Stimulated activated CD8-positive, alpha-beta memory T cell treated with anti-CD3 and anti-CD28 coated beads, Interleukin-15, amount 100 ng/mL, for 48 hours (primary cell): ENCODE measurements around the gene SYAP1.
"Not testable (repeated sequence)": the region's sequence is repeated elsewhere in the genome, so short reads cannot be mapped to it uniquely, and the experiment has no call there.

ENCODE experiments used
- DNase-seq, 2 donors: peaks; one replicate each; pipeline ENCODE4 v3.0.0-alpha.2; 2020; ENCODE audit warnings: low read depth in 2 of 2

Gene SYAP1, protein sequence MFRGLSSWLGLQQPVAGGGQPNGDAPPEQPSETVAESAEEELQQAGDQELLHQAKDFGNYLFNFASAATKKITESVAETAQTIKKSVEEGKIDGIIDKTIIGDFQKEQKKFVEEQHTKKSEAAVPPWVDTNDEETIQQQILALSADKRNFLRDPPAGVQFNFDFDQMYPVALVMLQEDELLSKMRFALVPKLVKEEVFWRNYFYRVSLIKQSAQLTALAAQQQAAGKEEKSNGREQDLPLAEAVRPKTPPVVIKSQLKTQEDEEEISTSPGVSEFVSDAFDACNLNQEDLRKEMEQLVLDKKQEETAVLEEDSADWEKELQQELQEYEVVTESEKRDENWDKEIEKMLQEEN

DNA sequence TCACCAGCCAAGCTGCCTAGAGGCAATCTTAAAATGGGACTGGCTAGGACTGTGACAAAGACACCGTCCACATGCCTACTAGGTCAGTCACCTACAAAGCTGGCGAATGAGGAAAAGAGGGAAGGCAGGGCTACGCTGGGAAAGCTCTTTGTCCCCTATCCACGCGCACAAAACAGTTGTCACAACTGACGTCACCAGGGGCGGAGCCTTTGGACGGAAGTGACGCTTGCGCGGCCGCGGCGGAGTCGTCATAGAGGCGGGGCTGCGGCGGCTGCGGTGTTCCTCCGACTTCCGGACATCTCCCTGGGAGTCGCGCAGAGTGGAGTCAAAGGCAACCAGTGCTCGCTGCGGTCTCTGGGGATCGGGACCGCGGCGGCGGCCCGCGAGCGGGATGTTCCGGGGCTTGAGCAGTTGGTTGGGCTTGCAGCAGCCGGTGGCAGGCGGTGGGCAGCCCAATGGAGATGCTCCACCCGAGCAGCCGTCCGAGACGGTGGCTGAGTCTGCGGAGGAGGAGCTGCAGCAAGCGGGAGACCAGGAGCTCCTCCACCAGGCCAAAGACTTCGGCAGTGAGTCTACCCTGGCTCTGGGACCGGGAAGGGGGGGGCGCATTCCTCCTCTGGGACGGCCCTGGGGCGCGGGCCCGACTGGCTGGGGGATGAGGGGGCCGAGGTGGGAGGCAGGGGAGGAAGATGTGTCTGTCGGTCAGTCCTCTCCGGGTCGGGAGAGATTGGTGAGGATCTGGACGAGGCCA is at the start of gene SYAP1:
Gene SYAP1 (plus strand): TSS at position 279 of the 751 bp plus-strand sequence. CDS start 113 bp downstream, at position 392.
- peak; percentile 84 to 94 for DNase-seq

DNA sequence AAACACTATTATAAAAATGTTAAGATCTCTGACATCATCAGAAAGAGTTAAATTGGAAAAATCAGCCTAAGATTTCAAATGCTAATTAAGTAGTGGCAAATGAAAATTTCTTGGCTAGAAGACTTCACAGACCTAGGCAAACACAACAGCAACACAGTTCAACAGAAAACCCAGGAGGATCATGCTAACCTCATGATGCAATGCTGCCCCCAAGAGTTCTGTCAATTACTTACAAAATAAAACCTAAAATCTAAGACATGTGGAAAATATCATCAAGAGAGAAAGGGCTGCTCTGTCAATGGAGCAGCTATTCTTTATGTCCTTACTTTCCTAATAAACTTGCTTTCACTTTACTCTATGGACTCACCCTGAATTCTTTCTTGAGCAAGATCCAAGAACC is 48.4 kb upstream of the SYAP1 start:
- DNase-seq: no peak

DNA sequence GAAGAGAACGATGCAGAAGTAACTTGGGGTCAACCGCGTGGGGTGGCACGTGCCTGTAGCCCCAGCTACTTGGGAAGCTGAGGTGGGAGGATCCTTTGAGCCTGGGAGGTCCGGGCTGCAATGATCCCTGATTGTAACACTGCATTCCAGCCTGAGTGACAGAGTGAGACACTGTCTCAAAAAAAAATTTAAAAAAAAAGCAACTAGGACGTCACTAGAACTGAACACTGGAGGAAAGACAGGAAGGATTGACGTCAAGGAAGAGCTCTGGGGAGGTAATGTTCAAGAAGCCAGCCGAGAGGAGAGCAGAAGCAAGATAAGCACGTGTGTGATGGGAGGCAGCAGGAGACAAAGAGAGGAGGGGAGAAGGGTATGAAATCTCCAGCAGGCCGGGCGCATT is 40.7 kb upstream of the SYAP1 start:
- no peak for DNase-seq

DNA sequence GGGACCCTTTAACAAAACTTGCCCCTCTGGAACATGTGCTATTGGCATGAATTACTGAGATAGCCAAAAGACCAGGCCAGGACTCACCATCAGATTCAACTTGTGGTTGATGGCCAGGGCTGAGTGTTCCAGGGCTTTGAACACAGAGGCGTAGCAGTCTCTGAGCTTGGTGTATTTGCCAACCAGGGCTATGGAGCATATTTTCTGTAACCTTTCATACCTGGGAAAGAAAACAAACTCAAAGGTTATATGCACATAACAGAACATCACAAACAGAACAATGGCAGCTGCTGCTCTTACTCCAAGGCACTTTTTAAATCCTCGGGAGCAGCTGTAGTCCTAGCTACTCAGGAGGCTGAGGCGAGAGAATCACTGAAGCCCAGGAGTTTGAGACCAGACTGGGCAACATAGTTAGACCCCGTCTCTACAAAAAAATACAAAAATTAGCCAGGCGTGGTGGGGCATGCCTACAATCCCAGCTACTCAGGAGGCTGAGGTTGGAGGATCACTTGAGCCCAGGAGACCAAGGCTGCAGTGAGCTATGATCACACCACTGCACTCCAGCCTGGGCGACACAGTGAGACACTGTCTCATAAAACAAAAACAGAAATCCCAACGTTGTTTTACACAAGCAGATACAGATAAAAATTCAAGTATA is 36.3 kb upstream of the SYAP1 start:
- no peak for DNase-seq

DNA sequence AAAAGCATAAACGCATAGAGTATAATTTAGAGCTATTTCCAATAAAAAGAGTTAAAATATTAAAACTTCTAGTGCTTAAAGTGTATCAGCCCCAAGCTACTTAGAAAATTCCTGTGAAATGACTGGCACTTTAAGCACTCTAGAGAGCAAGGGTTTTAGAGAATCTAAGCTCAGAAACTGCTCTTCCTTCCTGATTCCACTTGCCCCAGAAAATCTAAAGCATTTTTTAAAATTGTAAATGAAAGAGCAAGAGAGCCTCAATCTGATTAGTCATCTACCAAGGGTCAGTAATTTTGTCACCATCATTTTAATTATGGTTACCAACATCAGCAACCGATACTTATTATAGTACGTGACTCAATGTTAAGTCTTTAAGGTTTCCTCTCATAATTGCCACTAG is 31.9 kb upstream of the SYAP1 start:
- no peak for DNase-seq

DNA sequence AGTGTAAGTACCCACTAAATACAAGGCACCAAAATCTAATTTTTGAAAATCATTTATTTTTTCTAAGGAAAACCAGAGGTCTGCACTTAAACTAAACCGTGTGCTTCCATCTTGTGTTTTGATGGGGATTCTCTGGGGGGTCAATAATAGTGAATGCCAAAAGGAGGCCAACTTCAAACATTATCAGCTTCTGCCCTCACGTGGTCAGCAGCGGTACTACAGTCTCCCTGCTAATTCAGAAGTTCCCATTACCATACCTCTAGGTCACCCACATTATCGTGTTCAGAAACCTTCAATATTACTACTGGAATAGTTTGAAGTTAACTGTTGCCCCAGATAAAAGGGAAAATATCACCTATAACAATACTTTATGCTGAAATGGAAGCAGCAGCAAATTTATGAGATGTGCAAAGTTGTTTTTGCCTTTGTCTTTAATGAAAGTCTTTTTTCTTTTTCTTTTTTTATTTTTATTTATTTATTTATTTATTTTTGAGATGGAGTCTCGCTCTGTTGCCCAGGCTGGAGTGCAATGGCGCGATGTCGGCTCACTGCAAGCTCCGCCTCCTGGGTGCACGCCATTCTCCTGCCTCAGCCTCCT is 24.2 kb upstream of the SYAP1 start:
- DNase-seq: peak; percentile 14 to 22

DNA sequence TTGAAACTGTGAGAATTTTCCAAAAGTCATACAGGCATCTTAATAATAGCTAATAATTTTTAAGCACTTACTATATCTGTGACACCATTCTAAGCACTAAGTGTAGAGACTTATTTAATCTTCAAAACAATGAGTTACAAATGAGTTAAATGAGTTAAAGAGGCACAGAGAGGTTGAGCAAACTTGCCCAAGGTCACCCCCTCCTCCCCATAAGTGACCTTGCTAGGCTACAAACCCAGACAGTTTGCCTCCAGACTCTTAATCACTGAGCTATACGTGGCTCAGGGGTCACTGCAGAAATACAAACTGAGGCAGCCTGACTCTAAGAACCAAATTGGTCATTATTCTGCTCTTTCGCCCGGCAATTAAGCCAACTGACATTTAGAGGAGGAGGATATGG is 22.5 kb upstream of the SYAP1 start:
- DNase-seq: no peak

DNA sequence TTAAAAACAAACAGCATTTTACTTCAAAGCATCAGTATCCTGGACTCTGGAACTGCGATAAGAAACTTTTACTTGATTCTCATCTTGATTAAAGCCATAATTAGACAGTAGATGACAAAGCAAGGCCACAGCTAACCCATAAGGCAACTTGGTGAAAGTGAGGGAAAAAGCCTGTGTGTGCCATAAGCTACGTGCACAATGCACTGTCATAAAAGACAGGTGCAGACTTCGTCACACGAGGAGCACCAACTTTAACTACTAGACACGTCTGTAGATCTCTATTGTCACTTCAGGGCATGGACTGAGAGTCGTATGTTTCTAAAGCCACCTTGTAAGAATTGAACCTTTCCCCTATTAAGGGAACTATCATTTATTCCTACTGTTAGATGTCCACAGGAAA is 20.0 kb upstream of the SYAP1 start:
- DNase-seq: no peak

DNA sequence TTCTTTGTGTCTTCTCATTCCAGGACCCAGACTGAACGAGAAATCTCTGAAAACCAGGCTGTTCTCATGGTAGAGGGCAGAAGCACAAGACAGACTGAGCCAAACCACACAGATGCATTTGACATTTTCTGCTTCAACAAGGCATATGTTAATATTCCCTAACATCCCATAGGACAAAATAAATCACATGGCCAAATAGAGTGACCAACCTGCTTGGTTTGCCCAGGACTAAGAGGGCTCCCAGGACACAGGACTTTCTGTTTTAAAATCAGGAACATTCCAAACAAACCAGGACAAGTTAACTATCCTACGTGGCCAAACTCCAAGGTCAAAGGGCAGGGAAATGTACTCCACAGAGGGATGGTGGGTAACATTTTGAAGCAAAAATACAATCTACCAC is 18.7 kb upstream of the SYAP1 start:
- no peak for DNase-seq

DNA sequence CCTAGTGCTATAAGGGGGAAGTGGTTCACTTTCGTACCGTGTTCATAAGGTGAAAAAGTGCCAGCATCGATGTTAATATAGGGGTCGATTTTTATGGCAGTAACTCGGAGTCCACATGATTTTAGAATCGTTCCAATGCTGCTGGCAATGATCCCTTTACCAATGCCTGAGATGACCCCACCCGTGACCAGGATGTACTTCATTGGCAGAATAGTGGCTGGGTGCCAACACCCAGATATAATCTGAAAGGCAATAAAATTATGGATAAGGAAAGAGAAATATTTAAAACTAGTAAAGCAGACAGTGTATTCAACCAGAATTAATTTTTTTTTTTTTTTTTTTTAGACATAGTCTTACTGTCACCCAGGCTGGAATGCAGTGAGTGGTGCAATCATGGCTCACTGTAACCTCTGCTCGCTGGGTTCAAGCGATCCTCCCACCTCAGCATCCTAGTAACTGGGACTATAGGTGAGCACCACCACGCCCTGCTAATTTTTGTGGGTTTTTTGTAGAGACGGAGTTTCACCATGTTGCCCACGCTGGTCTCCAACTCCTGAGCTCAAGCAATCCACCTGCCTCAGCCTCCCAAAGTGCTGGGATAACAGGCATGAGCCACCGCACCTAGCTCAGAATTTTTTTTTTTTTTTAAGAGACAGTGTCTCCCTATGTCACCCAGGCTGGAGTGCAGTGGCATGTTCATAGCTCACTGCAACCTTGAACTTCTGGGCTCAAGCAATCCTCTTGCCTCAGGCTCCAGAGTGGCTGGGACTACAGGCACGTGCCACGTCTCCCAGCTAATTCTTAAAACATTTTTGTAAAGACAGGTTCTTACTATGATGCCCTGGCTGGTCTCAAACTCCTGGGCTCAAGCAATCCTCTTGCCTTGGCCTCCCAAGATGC is 16.5 kb upstream of the SYAP1 start:
- DNase-seq: no peak

DNA sequence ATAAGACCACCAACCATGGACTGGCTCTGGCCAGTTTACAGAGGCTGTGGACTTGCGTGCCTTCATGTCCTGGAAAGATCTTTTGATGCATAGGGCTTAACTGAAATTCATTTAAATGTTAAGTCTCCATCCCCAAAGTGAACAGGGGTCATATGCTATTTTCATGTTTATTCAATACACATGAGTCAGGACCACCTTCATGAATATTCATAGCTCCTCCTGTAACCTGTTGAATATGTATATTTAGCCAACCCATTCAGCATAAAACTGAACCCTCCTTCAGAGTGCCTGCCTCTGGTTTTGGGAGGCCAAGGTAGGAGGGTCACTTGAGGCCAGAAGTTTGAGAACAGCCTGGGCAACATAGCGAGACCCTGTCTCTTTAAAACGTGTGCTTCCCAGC is 14.0 kb upstream of the SYAP1 start:
- no peak for DNase-seq

DNA sequence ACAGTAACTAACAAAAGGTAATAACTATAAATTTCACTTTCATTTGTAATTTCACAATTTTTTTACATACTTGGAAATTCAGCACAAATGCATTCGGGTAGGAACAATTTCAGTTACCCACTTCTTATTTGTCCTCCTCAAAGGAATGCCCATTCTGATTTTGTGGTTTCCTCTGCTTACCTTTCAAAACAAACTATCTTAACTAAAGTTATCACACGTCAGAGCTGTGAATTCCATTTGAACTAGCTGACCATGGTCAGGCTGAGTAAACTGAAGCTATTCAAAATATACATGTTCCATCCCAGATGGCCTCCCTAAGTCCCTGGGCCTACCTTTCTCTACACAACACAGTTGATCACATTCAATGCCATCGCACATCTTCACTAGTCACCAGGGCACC is 11.4 kb upstream of the SYAP1 start:
- DNase-seq: no peak

DNA sequence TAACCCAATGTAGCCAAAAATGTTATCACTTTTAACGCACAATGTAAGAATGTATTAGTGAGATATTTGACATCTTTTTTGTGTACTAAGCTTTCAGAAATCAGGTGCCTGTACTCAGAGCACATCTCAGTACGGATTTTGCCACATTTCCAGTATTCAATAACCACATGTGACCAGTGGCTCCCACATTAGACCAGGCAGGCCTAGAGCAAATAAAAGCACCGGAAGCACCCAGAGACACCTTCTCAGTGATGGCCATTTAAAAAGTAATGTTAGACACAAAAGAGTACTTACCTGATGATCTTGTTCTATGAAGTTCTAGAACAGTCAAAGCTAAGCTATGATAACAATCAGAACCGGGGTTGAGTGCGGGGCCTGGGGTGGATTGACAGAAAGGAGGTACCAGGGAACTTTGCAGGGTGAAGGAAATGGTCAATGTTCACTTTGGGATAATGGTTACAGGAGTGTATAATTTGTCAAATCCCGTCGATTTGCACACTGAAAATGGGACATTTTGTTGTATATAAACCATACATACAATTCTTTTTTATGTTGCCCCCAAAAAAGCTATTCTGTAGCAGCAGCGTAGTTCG is 8.1 kb upstream of the SYAP1 start:
- no peak for DNase-seq

DNA sequence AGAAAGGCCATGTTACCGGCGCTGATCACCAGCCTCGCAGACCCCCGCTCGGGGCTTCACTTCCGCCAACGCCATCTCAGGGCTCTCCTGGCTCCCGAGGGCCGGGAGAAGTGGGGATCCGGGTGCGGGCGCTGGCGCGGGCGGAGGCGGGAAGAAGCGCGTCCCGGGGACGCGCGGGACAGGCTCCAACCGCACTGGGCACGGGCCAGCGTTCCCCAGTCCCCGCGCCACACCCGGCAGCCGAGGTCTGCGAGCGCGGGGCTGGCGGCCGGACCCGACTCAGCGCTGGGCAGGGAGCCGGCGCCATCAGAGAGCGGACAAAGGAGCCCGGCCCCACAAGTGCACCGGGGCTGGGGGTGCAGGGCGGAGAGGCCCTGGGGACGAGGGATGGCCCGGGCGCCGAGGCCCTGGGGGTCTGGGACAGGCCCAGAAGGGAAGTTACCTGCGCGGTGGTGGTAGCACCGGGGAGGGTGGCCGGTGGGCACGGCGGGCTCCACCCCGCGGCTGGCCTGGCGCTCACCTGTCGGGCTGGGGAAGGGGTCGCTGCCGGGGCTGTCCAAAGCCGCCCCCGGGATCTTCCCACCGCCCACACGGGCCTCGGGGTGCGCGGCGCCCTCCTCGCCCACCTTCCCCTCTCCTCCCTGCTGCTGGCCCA is 7.4 kb upstream of the SYAP1 start:
- no peak for DNase-seq

DNA sequence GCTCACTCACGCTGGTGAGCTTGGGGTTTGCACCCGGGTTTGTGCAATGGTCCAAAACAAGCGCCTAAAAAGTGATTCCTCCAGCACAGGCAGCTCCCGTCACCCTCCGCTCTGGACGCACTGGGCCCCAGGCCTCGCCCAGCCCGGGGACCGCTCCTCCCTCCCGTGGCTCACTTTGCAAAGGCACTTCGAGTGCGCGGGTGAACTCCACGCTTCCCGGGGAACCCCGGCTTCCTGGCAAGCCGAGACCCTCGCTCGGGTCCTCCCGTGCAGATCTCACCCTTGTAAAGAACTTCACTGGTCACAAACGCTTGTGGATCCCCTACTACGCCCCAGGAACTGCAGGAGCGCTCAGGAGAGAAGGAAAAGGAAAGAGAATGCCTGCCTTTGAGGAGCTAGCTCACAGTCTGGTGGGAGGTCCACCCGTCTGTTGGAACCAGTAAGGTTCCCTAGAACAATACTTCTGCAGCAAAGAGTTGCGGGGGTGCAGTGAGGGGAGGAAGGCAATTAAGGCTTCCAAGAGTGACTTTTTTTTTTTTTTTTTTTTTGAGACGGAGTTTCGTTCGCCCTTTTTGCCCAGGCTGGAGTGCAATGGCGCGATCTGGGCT is 6.8 kb upstream of the SYAP1 start, which contains the start of gene CTPS2:
Gene CTPS2 (minus strand): TSS at position 122 of the 608 bp plus-strand sequence. CDS start 9,767 bp downstream, outside the sequence.
- DNase-seq: peak; percentile 23 to 28

DNA sequence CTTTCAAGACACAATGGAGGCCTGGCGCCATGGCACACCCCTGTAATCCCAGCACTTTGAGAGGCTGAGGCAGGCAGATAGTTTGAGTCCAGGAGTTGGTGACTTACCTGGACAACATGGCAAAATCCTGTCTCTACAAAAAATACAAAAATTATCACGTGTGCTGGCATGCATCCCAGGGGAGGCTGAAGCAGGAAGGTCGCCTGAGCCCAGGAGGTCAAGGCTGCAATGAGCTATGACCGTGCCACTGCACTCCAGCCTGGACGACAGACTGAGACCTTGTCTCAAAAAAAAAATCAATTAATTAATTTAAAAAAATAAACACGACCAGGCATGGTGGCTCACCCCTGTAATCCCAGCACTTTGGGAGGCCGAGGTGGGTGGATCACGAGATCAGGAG is 4.9 kb upstream of the SYAP1 start:
- no peak for DNase-seq

DNA sequence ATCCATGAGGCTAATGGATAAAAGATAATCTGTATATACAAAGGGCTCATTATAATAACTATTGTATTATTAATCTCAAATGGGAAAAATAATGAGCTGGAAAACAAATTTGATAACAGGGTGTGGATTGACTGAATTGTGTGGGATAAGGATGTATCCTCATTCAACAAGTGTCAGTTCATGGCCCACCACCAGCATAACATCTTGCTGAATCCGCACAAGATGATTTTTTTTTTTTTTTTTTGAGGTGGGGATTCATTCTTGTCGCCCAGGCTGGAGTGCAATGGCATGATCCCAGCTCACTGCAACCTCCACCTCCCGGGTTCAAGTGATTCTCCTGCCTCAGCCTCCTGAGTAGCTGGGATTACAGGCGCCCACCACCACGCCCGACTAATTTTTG is 3.8 kb upstream of the SYAP1 start:
- not testable (repeated sequence) for DNase-seq

DNA sequence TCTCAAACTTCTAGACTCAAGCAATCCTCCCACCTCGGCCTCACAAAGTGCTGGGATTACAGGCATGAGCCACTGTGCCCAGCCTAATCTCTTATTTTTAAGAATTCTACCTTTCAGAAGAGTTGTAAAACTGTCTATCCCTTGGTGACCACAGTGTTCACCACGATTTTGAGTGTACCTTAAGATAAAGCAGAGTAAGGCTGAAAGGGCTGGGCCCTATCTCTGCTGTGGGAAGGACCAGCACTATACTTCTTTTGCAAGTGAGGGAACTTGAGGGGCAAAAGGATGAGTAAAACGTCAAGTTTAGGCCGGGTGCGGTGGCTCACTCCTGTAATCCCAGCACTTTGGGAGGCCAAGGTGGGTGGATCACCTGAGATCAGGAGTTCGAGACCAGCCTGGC is 3.0 kb upstream of the SYAP1 start:
- not testable (repeated sequence) for DNase-seq

DNA sequence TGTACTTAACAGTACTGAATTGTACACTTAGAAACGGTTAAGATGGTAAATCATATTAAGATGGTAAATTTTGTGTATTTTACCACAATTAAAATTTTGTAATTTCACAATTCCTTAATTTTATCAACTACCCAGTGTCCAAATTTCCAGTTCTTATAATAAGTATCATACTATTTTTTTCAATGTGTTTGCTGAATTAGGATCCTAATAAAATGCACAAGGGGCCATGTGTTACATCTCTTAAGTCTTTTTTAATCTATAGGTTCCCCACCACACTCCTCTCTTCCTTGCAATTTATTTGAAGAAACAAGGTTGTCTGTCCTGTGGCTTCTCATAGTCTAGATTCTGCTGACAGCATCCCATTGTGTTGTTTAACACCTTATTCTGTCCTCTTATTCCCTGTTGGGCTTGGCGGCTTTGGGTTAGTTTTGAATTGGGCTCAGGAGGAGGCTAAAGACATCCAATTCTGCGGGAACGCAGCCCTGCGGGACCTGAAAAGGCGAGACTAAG is 533 bp upstream of the SYAP1 start:
- no peak for DNase-seq

DNA sequence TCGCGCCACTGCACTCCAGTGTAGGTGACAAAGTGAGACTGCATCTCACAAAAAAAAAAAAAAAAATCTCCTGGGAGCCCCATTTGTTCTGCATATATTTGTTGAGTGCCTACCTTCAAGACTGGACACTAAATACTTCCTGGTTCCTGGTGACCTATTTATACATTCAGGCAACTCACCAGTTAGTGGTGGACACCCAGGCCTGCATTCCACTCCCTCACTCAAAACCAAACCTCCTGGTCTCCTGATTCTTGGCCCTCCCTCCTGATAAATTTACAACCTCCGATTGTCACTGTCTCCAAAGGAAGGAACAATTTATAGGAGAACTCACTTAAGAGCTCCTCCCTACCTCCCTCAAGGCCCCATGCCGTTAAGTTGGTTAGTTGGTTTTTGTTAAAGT is 3.1 kb downstream of the SYAP1 start:
- DNase-seq: no peak
